GM21360 (cell line): Measurements from ENCODE around the gene TPM2.
"Not testable (repeated sequence)": the region's sequence is repeated elsewhere in the genome, so short reads cannot be mapped to it uniquely, and the experiment has no call there.

Experiments used
- ATAC-seq: cut with Tn5 transposase; IDR thresholded peaks from one replicate; pipeline ENCODE4 v1.9.1; 2021; ENCODE audit warnings: mild to moderate bottlenecking, moderate library complexity; ENCODE audit not compliant: unreplicated experiment

Gene TPM2

DNA sequence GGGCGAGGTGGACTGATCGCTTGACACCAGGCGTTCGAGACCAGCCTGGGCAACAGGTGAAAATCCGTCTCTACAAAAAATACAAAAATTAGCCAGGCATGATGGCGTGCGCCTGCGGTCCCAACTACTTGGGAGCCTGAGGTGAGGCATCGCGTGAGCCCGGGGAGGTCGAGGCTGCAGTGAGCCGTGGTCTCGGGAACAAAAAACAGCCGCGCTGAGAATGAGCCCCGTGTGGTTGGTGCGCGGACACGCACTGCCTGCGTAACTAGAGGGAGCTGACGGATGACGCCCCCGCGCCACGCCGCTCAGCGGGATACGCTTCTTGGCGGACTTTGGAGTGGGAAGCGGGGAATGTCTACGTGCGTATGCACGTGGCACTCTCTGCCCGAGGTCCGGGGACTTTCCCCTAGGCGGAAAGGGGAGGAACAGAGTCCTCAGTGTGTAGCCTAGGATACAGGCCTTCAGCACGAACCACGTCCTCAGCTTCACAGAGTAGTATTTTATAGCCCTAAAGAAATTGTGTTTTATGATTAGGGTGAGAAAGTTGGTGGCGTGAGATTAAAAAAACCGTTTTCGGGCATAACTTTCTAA, 32.1 kb downstream of the TPM2 start, which contains the start of gene RMRP:
Gene RMRP (minus strand): TSS at position 474 of the 591 bp plus-strand sequence.
- ATAC-seq, result peak; percentile 86

DNA sequence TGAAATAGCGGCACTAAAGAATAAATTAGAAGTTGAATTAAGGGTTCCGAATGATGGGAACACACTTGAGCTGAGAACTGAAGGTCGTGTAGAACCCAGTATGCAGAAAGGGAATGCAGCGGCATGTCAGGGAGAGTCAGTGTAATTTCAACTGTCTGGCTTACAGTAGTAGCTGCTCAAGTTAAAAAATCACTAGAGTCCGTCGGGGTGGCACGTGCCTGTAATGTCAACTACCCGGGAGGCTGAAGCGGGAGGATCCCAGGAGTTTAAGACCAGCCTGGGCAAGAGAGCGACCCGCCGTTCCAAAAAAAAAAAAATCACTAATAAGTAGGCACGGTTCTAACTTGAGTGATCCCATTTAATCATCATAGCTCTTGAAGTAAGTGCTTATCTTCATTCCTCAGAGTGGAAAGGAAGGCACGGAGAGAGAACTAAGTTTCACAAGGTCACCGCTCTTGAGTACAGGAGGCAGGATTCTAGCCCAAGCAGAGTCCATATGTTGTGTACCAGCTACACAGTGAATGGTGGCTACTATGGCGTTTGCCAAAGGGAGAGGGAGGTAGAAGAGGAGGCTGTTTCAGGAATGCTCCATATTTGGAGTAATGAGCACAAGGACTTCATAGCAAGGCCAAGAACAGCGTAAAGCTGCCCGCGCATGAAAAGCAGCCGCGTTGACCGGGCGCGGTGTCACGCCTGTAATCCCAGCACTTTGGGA, 32.7 kb downstream of the TPM2 start:
- no peak for ATAC-seq

- ATAC-seq, result no peak
These were observed 33.4 kb downstream of the TPM2 start for GRCh38 chr9:35656348-35656747.

- no peak for ATAC-seq
These were observed 36.1 kb downstream of the TPM2 start for GRCh38 chr9:35653611-35654010.

- no peak for ATAC-seq
These were observed 36.9 kb downstream of the TPM2 start for GRCh38 chr9:35652829-35653209.

DNA sequence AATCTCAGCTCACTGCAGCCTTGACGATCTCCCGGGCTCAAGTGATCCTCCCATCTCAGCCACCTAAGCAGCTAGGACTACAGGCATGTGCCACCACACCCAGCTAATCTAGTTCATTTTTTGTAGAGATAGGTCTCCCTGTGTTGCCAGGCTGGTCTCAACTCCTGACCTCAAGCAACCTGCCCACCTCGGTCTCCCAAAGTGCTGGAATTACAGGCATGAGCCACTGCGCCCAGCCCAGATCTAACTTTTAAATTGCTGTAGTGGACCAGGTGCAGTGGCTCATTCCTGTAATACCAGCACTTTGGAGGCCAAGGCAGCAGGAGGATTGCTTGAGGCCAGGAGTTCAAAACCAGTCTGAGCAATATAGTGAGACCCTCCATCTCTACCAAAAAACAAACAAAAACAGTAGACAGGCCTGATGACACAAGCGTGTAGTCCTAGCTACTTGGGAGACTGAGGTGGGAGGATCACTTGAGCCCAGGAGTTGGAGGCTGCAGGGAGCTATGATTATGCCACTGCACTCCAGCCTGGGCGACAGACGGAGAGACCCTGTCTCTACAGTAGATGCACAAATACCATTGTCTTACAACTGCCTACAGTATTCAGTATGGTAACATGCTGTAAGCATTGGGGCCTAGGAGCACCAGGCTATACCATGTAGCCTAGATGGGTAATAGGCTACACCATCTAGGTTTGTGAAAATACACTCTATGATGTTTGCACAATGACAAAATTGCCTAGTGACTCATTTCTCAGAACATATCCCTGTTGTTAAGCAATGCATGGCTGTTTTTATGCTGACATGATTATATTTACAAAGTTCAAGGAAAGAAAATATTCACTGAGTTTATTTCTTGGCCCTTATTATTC, 37.5 kb downstream of the TPM2 start:
- ATAC-seq, result no peak

- ATAC-seq, result no peak
These were observed 39.2 kb downstream of the TPM2 start, which contains the start of gene SIT1 for GRCh38 chr9:35650341-35651158. TSS of gene SIT1 (minus strand) at chr9:35650931. CDS start at chr9:35650853, 78 bp downstream.

GRCh38 chr9:35649431-35650340, 40.0 kb downstream of the TPM2 start:
- ATAC-seq, result no peak

DNA sequence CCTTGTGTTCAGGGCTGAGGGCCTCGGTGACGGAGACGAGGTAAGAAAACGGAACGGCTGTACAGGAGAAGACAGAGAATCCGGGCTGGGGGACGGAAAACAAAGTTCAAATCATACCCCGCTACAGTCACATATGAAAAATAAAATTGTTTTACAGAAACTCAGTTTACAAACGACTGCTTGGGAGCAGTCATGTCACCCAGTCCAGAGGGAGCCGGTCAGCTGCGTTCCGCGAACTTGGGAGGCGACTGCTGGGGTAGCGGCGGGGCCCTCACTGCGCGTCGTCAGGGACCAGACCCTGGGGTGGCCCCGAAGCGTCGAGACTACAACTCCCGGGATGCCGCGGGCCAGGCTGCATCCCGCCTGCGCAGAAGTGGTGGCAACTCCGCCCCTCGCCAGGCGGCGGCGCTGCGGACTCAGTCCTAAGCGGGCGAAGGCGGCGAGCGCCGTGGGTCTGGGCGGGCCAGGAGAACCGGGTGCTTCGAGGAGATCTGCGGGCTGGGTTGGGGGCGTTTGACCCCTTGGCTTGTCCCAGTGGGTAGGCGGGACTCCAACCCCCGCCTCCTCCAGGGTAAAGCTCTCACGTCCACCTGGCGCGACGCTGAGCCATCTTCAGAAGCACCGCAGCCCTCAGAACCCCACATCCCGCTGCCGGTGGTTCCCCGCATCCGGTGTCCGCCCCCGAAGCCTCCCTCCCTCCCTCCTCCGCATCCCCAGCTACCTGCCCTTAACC, 43.0 kb downstream of the TPM2 start:
- ATAC-seq, result peak; percentile 80

DNA sequence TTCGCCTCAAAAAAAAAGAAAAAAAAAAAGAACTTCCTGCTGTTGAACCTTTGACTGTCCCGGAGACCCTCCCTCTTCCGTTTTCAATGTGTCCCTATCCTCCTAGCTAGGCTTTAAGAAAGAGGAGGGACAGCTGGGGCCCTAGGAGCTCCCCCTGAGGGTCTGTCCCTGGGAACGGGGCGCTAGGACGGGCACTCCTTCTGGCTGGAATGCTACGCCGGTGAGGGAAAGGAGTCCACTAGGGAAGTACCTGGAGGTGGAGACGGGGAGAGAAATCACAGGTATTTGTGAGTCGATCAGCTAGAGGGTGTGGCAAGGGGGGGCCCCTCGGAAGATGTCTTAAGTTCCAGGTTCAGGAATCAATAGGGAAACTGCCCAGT, 43.6 kb downstream of the TPM2 start:
- peak; percentile 9 for ATAC-seq

GRCh38 chr9:35645736-35646135, 44.0 kb downstream of the TPM2 start:
- not testable (repeated sequence) for ATAC-seq

DNA sequence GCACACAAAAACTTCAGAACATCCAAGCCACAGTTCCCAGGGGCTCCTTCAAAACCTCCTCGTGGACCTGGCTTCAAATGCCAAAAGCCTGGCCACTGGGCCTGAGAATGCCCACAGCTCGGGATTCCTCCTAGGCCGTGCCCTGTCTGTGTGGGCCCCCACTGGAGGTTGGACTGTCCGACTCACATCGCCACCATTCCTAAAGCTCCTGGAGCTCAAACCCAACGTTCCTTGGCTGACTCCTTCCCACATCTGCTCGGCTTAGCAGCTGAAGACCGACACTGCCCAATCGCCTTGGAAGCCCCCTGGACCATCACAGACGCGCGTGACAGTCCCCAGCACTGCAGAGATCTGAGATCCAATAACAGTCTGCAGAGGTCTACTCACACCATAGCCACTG, 46.7 kb downstream of the TPM2 start:
- ATAC-seq, result no peak

- ATAC-seq, result not testable (repeated sequence)
These were observed 48.2 kb downstream of the TPM2 start for GRCh38 chr9:35641478-35641877.

DNA sequence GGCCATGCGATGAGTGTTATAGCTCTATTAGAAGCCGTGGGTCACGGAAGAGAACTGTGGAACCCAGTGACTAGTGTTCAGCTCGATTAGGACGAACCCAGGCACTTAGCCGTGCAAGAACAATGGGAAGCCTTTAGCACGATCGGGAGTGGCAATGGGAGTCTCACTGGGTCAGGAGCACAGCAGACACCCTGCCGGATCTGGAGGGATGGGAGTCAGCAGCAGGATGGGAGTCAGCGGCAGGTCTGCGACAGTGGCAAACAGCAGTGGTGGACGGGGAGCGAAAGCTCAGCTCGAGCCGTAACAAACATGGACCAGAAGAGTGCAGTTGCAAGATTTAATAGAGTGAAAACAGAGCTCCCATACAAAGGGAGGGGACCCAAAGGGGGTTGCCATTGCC, 49.3 kb downstream of the TPM2 start:
- ATAC-seq, result not testable (repeated sequence)

- ATAC-seq, result no peak
These were observed 50.1 kb downstream of the TPM2 start for GRCh38 chr9:35639631-35640030.

- ATAC-seq, result not testable (repeated sequence)
These were observed 50.5 kb downstream of the TPM2 start for GRCh38 chr9:35639225-35639624.

DNA sequence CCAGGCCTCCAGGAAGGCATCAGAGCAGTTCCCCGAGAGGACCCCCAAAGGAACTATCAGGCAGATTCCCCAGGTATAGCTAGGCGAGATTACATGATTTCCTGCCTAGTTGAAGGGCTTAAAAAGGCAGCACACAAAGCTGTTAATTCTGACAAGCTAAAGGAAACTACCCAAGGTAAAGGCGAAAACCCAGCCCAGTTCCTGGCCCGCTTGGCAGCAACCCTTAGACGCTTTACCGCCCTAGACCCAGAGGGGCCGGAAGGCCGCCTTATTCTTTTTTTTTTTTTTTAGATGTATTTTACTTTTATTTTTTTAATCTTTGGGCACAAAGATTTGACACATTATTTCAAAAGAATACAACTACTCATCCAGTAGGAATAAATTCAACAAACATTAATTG, 51.0 kb downstream of the TPM2 start:
- ATAC-seq, result not testable (repeated sequence)

GRCh38 chr9:35637427-35637955, 52.2 kb downstream of the TPM2 start:
- ATAC-seq, result not testable (repeated sequence)

DNA sequence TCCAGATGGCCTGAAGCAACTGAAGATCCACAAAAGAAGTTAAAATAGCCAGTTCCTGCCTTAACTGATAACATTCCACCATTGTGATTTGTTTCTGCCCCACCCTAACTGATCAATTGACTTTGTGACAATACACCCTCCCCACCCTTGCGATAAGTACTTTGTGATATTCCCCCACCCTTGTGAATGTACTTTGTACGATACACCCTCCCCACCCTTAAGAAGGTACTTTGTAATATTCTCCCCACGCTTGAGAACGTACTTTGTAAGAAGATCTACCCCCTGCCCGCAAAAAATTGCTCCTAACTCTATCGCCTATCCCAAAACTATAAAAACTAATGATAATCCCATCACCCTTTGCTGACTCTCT, 52.9 kb downstream of the TPM2 start:
- not testable (repeated sequence) for ATAC-seq
